ENCODE measurements around the gene SEMA3A.
A peak's percentile ranks its signal among the peaks of the same experiment; 100 is the strongest.

DNA sequence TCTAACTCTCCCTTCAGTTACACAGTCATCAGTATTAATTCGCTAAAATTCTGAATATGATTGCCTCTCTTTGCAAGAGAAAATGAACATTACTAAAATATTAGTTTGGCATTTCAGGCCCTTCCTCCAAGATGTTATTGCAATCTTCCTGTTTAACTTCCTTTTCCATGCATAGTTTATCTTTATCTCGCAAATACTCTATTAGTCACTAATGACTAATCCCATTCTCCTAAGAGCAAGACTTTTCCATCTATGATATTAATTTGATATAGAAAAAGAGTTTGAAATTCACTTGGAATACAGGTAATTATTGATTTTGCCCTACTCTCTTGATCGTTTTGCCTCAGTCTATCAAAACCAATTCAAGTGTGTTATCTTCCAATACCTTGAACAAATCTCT is 41.8 kb upstream of the SEMA3A start:
- TF ChIP-seq, protein P1, sequence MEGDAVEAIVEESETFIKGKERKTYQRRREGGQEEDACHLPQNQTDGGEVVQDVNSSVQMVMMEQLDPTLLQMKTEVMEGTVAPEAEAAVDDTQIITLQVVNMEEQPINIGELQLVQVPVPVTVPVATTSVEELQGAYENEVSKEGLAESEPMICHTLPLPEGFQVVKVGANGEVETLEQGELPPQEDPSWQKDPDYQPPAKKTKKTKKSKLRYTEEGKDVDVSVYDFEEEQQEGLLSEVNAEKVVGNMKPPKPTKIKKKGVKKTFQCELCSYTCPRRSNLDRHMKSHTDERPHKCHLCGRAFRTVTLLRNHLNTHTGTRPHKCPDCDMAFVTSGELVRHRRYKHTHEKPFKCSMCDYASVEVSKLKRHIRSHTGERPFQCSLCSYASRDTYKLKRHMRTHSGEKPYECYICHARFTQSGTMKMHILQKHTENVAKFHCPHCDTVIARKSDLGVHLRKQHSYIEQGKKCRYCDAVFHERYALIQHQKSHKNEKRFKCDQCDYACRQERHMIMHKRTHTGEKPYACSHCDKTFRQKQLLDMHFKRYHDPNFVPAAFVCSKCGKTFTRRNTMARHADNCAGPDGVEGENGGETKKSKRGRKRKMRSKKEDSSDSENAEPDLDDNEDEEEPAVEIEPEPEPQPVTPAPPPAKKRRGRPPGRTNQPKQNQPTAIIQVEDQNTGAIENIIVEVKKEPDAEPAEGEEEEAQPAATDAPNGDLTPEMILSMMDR (conservative IDR thresholded peaks at IDR 0.05; ENCODE audit: low read depth, low read length) = no peak
- TF ChIP-seq POLR2A (IDR thresholded peaks at IDR 0.05; ENCODE audit: low read depth, low read length) (no peak), RAD21 (IDR thresholded peaks at IDR 0.05; ENCODE audit: low read length) (no peak), MAZ (IDR thresholded peaks at IDR 0.05; ENCODE audit: borderline replicate concordance, low read depth, low read length) (no peak), MAFK (IDR thresholded peaks at IDR 0.05; ENCODE audit: low read depth, low read length) (no peak), CEBPB (IDR thresholded peaks at IDR 0.05; ENCODE audit: low read depth, low read length) (peak; percentile 89), MXI1 (IDR thresholded peaks at IDR 0.05; ENCODE audit: borderline replicate concordance, low read depth, low read length) (no peak), SMC3 (IDR thresholded peaks at IDR 0.05; ENCODE audit: low read depth, low read length) (peak; percentile 10; the same call in 1 of the 2 replicates), FOS (IDR thresholded peaks at IDR 0.05; ENCODE audit: low read depth, low read length) (peak; percentile 72), RCOR1 (IDR thresholded peaks at IDR 0.05; ENCODE audit: insufficient replicate concordance, low read length) (no peak), RFX5 (IDR thresholded peaks at IDR 0.05; ENCODE audit: low read depth, low read length) (no peak), CHD1 (IDR thresholded peaks at IDR 0.05; ENCODE audit: low read depth, low read length) (no peak), BHLHE40 (IDR thresholded peaks at IDR 0.05; ENCODE audit: low read depth, low read length) (no peak; the same call in 1 of the 2 replicates)
- TF ChIP-seq, protein P2, sequence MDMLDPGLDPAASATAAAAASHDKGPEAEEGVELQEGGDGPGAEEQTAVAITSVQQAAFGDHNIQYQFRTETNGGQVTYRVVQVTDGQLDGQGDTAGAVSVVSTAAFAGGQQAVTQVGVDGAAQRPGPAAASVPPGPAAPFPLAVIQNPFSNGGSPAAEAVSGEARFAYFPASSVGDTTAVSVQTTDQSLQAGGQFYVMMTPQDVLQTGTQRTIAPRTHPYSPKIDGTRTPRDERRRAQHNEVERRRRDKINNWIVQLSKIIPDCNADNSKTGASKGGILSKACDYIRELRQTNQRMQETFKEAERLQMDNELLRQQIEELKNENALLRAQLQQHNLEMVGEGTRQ (IDR thresholded peaks at IDR 0.05; ENCODE audit: low read depth, low read length) = no peak
